ENCODE measurements around the gene GPR135. TPM values are rescaled to one million over a fixed set of nuclear protein-coding genes. Genes with fewer than 3 reads are reported as not detected.

The GPR135 gene
- polyA plus RNA-seq, 1 donor (not counting 4 experiments of a cell fraction or from before 2014, with no cell fraction given), result 0.90 TPM

- TF ChIP-seq EZH2 (IDR thresholded peaks at IDR 0.05; ENCODE audit: low read length) (no peak), CTCF (optimal IDR thresholded peaks at IDR 0.05 in 1 of 3, IDR thresholded peaks at IDR 0.05 in 1 of 3, conservative IDR thresholded peaks at IDR 0.05 in 1 of 3; ENCODE audit: extremely low read depth in 1 of 3, insufficient read depth in 2 of 3, low read length in 3 of 3) (no peak)
- Histone ChIP-seq H3K4me1 (ENCODE audit: control insufficient read depth, extremely low read depth, insufficient read depth, low read length) (no peaks in the 10 kb centered on the region), H4K20me1 (ENCODE audit: control insufficient read depth, extremely low read depth, insufficient read depth, low read length) (no peaks in the 10 kb centered on the region), H3K79me2 (ENCODE audit: control insufficient read depth, insufficient read depth, low read length) (no peaks in the 10 kb centered on the region), H3K4me3 (ENCODE audit: control insufficient read depth in 2 of 3, extremely low read depth in 1 of 3, insufficient read depth in 2 of 3, low read depth in 1 of 3, low read length in 3 of 3) (no peak overlapping the region), H3K9me3 (ENCODE audit: control insufficient read depth, low read depth, low read length) (no peaks in the 10 kb centered on the region), H3K27ac (ENCODE audit: control insufficient read depth, insufficient read depth, low read length) (no peak overlapping the region), H3K9me1 (ENCODE audit: control insufficient read depth, extremely low read depth, insufficient read depth, low read length) (no peaks in the 10 kb centered on the region), H3K9ac (ENCODE audit: control insufficient read depth, extremely low read depth, insufficient read depth, low read length) (no peak overlapping the region), H3K36me3 (ENCODE audit: control insufficient read depth in 2 of 2, extremely low read depth in 1 of 2, insufficient read depth in 2 of 2, low read length in 2 of 2) (peaks cover 1 to 3% of the 10 kb centered on the region in 2 experiments), H2AFZ (ENCODE audit: control insufficient read depth, low read length) (no peak overlapping the region), H3K27me3 (ENCODE audit: control insufficient read depth, extremely low read depth, insufficient read depth, low read length) (no peaks in the 10 kb centered on the region), H3K4me2 (ENCODE audit: control insufficient read depth, extremely low read depth, insufficient read depth, low read depth, low read length) (no peak overlapping the region)
- no peak for DNase-seq (ENCODE audit: low read depth, low spot score)
- dilution Hi-C loops (cut with MboI; ENCODE audit: extremely low pct_ligation_motif_present, low sequenced_read_pairs), result no loop called here
- no peak for FAIRE-seq
Measured at GRCh38 chr14:59500732-59501131, 35.6 kb upstream of the GPR135 start.

- FAIRE-seq, result no peak
- Histone ChIP-seq H3K4me1 (ENCODE audit: control insufficient read depth, extremely low read depth, insufficient read depth, low read length) (no peaks in the 10 kb centered on the region), H3K9me3 (ENCODE audit: control insufficient read depth, low read depth, low read length) (no peaks in the 10 kb centered on the region), H3K27ac (ENCODE audit: control insufficient read depth, insufficient read depth, low read length) (no peak overlapping the region), H3K36me3 (ENCODE audit: control insufficient read depth in 2 of 2, extremely low read depth in 1 of 2, insufficient read depth in 2 of 2, low read length in 2 of 2) (peaks cover 6% of the 10 kb centered on the region in 2 experiments), H4K20me1 (ENCODE audit: control insufficient read depth, extremely low read depth, insufficient read depth, low read length) (no peaks in the 10 kb centered on the region), H3K79me2 (ENCODE audit: control insufficient read depth, insufficient read depth, low read length) (peaks cover 2% of the 10 kb centered on the region), H3K4me2 (ENCODE audit: control insufficient read depth, extremely low read depth, insufficient read depth, low read depth, low read length) (no peak overlapping the region), H3K9ac (ENCODE audit: control insufficient read depth, extremely low read depth, insufficient read depth, low read length) (no peak overlapping the region), H3K9me1 (ENCODE audit: control insufficient read depth, extremely low read depth, insufficient read depth, low read length) (no peaks in the 10 kb centered on the region), H2AFZ (ENCODE audit: control insufficient read depth, low read length) (no peak overlapping the region), H3K4me3 (ENCODE audit: control insufficient read depth in 2 of 3, extremely low read depth in 1 of 3, insufficient read depth in 2 of 3, low read depth in 1 of 3, low read length in 3 of 3) (no peak overlapping the region), H3K27me3 (ENCODE audit: control insufficient read depth, extremely low read depth, insufficient read depth, low read length) (no peaks in the 10 kb centered on the region)
- dilution Hi-C loops (cut with MboI; ENCODE audit: extremely low pct_ligation_motif_present, low sequenced_read_pairs), result no loop called here
- TF ChIP-seq EZH2 (IDR thresholded peaks at IDR 0.05; ENCODE audit: low read length) (no peak), CTCF (optimal IDR thresholded peaks at IDR 0.05 in 1 of 3, IDR thresholded peaks at IDR 0.05 in 1 of 3, conservative IDR thresholded peaks at IDR 0.05 in 1 of 3; ENCODE audit: extremely low read depth in 1 of 3, insufficient read depth in 2 of 3, low read length in 3 of 3) (no peak)
- DNase-seq (ENCODE audit: low read depth, low spot score), result no peak
Measured at GRCh38 chr14:59492384-59492783, 27.2 kb upstream of the GPR135 start.
